Epidermal melanocyte (primary cell): ENCODE data around the gene TENT4A.
"Not testable (repeated sequence)": the region's sequence is repeated elsewhere in the genome, so short reads cannot be mapped to it uniquely, and the experiment has no call there.

ENCODE experiments used
- DNase-seq: peaks from one replicate; pipeline ENCODE4 v3.0.0; 2011; ENCODE audit warnings: low spot score; ENCODE audit not compliant: insufficient read length

TENT4A gene

DNA sequence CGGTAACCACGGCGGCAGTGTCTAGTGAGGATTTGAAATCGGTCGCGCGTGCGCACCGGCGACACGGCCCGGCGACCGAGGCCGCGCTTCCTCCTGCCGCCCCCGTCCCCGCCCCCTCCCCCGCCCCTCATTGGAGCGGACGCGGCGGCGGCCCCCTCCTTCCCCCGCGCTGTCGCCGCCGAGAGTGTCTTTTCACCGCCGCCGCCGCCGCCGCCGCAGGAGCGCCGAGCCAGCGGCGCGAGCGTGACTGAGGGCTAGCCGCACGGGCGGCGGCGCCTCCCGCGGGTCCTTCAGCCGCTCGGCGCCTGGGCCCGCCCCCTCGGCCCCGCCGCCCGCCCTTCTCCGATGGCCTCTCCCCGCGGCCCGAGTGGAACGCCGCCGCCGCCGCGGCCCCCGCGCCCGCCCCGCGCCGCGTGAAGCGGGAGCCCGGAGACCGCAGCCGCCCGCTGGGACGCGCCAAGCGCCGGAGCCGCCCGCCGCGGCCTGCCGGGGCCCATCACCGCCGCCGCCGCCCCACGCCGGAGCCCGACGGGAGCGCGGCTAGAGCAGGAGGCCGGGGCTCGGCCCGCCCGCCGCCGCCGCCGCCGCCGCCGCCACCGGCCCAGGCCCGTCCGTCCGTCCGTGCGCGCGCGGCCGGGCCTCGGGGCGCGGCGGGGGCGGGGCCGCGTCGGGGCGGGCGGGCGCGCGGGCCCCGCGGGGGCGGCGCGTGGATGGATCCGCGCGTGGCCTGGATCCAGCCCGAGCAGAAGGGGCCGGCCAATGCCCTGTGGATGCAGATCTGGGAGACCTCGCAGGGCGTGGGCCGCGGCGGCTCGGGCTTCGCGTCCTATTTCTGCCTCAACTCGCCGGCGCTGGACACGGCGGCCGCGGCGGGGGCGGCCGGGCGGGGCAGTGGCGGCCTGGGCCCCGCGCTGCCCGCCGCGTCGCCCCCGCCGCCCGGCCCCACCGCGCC is at the start of gene TENT4A:
TSS of gene TENT4A (plus strand) at position 159 of the 952 bp plus-strand sequence. CDS start at position 711, 552 bp downstream.
- no peak for DNase-seq

DNA sequence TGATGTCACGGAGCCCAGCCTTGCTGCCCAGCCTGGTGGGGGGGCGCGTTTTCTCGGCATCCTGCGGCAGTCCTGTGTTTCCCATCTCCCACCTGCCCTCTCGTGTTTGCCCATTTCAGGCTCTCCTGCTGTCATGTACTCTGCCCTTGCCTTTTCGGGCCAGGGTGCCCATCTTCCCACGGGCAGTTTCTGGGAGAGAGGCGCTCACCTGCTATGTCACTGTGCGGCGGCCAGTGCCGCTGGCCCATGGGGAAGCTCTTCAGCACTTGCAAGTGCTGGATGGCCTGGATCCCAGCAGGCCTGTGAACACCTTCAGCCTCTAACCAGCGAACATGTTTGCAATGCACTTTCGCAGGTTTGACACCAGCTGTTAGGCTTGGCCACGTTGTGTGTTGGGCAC is 46.5 kb upstream of the TENT4A start:
- DNase-seq = no peak

DNA sequence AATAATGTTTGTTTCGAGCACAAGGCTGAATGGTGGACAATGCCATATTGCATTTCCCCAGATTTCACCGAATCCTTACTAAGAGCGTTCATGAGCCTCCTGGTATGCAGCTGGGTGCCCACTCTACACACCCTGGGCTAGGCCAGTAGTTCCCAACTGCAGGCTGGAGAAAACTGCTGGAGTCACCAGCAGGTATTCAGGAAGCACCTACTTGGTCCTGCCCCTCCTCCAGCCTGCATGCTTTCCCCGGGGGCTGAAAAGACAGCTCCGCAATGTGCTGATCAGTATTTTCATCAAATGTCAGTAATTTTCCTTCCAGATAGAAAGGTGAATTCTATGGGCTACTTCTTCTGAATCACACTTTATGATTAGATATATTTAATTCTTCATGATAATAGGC is 45.6 kb upstream of the TENT4A start:
- DNase-seq = no peak

DNA sequence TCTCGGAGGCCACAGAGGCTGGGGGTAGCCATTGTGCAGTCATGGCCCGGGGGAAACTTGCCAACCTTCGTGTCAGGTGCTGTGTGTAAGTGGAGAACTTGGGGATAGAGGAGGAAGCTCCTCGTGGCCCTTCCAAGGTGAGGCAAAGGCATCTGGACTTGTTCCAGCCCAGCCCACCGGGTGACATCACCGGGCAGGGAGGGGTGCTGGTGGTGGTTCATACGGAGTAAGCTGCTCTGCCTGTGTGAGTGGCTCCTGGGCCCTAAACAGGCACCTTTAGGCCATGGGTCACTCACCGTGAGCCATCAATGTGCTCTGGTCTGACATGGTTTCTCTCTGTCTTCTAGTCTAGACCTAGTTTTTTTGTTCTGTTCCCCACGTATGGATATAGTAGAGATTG is 44.5 kb upstream of the TENT4A start:
- DNase-seq = not testable (repeated sequence)

DNA sequence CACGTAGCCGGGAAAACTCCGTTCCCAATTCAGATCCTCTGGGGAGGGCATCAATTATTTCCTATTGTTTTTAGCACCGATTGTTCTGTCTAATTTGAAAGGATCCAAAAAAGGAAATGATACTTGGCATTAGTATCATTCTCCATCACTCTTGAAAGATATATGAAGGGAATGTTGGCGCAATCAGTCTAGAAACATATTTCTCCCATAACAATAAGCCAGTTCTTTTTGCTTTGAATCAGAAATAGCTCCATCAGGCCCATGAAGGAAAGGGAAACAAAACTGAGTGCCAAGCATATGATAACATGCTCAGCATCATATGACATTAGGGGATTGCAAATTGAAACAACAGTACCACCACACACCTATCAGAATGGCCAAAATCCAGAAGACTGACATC is 40.2 kb upstream of the TENT4A start:
- no peak for DNase-seq

DNA sequence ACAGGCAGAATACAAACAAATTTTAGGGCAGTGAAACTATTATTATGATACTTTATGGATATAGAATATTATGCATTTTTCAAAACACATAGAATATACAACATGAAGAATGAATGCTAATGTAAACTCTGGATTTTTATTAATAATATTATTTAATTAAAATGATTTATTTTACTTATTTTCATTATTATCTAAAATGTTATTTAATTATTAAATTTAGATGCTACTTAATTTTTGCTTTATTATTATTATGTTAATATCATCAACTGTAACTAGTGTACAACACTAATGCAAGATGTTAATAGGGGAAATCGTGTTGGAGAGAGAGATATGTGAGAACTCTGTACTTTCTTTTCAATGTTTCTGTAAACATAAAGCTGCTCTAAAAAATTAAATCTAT is 39.3 kb upstream of the TENT4A start:
- DNase-seq = no peak

DNA sequence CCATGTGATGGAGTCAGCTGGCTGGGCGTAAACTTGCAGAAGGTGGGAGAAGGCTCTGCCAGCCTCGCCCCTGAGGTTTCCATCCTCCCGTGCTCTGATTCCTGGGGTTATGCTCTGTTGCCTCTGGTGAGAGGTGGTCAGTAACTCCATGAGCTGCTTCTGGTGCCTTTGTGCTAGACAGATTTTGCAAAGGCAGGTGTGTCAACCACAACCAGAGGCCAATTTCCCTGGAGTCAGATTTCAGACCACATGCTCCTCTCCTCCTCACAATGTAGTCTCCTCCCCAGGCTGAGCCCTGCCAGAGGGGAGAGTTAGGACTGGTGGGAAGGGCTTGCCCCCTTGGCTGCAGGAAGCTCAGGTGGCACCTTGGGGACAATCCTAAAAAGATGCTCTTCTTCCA is 38.8 kb upstream of the TENT4A start:
- no peak for DNase-seq

DNA sequence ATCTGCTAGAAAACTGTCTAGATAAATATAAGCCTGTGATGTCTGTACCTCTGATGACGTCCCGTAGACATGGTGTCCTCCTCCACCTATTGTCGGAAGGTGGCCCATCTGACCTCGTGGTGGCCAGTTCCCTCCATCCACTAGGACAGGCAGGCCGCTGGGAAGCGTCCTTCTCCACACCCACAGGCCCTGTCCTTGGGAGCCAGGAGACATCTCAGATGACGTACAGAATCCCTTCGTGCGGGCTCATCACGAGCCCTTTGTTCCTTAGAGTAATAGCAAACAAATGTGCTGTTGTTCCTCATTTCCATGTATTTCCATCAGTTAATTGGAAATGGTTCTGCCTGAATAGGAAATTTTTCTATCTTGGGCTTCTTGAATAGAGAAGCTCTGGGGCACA is 38.3 kb upstream of the TENT4A start:
- DNase-seq = no peak

DNA sequence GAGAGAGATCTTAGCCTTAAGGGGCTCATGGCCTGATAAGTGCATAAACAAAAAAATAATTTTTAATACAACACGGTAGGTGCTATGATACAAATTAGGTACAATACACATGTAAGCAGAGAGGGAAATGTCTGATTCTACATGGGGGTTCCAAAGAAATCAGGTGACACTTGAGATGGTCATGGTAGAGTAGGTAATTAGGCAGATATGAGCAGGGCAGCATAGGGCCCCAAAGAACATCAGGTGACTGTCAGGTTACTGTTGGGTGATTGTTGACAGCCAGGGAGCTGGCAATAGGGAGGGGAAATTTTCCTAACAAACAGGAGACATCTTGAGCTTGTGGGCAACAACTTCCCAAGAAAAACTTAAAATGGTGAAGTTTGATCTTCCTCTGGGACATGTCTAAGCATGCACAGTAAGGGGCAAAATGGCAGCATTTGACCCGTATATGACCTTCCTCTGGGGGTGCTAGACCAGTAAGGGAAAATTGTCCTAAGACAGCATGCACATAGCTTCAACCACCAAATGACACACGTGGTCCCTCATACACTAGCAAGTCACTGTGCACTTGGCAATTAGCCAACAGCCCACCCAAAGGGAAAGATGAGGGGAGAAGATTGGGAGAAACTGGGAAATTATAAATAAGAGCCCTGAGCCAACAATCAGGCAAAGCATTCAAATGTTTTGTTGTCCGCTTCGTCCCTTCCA is 37.3 kb upstream of the TENT4A start:
- DNase-seq = no peak

DNA sequence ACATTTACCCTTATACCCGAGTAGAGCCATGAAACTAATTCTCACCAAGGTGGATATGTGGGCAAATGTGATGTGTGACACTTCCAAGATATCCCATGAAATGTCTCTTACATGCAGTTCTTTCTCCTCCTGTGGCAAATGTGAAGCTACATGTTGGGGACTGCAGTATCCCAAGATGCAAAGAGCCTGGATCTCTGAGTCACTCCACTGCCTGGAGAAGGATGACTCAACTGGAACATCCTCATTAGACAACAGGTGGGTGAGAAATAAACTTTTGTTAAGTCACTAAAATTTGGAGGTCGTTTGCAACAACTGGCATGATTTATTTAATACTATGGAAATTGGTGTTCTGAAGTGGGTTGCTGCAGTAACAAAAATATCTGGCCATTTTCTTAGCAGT is 36.5 kb upstream of the TENT4A start:
- no peak for DNase-seq

DNA sequence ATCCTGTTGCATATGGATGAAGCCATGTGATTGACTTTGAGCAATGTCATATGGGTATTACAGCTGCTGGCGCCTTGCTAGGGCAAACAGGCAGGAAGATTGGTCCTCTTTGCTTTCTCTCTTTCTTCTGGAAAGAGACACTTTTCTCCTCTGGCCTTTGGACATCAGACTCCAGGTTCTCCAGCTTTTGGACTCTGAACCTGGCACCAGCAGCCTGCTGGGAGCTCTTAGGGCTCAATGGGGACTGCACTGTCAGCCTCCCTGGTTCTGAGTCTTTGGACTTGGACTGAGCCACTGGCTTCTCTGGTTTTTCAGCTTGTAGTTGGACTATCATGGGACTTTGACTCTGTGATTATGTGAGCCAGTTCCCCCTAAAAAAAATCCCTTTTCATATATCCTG is 34.8 kb upstream of the TENT4A start:
- no peak for DNase-seq

DNA sequence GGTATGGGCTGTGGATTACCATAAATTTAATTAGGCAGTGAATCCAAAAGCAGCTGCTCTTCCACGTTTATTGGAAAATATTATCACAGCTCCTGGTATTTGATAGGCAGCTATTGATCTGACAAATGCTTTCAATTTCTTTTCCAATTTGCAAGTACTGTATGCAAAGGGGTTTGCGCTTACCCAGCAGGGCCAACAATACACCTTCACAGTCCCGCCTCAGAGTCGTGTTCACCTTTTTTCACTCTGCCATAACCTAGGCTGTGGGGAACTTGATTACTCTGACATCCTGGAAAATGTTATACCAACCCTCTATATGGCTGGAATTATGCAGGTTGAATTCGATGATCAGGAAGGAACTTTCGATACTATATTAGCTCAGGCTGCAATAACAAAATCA is 32.3 kb upstream of the TENT4A start:
- no peak for DNase-seq

DNA sequence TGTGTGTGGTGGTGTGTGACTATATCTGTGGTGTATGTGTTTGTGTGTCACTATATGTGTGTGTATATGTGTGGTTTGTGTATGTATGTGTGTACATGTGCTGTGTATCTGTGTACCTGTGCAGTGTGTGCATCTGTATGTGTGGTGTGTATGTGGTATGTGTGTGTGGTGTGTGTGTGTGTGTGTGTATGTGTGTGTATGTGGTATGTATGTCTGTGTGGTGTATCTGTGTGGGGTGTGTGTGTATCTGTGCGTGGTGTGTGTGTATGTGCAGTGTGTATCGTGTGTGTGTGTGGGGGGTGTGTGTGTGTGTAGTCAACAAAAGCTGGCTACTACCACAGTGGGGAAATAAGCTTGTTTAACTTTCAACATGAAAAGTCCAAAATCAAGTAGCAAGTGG is 31.6 kb upstream of the TENT4A start:
- DNase-seq = no peak

DNA sequence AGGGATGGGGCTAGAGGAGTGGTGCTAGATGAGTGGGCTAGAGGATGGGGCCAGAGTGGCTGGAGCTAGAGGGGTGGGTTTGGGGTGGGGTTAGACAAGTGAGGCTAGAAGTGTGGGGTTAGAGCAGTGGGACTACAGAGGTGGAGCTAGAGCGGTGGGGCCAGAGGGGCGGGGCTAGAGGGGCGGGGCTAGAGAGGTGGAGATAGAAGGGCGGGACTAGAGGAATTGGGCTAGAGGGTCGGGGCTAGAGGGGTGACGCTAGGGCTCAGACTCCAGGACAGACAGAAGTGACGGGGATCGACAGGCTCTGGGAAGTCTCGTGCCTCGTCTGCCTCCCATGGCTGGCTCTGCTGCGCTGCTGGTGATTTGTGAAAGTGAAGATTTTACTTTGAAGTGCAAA is 31.0 kb upstream of the TENT4A start:
- no peak for DNase-seq

DNA sequence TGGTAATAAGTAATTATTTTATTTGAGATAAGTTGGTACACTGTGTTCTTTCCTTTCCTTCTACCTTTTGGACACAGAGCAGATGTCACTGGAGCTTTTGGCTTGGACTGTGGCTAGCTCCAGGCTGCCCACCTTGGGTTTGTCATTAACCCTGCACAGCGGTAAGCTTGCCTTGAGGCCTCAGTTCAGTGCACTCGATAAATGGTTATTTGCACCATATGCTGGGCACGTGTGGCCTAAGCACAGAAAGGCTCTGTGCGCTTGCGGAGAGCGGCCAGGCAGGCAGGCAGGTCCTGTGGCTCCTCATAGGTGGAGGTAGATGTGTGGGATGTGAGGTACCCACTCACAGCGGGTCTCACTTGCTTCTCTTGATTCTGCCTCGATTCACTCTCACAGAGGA is 30.0 kb upstream of the TENT4A start:
- no peak for DNase-seq

DNA sequence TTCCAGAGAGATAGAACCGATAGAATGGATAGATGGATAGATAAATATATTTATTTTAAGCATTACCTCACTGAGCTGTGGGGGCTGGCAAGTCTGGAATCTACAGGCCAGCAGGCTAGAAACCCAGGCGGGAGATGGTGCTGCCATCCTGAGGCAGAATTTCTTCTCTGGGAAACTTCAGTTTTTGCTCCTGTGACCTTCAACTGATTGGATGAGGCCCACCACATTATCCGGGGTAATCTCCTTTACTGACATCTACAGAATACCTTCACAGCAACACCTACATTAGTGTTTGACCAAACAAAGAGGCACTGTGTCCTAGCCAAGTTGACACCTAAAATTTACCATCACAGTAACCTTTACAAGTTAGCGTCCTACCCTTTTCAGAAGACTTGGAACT is 29.2 kb upstream of the TENT4A start:
- no peak for DNase-seq

DNA sequence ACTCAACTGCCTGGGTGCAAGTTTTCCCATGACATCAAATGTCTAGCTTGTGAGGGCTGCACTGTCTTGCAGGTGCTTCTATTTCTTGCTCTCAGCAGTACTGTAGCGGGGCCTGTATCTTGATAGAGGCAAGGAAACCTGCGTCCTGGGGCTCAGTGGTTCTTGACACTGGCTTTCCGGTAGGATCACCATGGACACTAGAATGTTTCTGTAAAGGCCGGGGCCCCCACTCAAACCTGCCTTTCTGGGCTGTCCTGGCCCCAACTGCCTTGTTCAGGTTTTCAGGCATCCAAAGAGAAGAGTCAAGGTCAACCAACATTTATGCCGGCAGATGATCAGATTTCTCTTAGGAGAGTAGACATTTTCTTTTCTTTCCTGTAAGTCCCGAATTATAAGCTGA is 26.7 kb upstream of the TENT4A start:
- no peak for DNase-seq

DNA sequence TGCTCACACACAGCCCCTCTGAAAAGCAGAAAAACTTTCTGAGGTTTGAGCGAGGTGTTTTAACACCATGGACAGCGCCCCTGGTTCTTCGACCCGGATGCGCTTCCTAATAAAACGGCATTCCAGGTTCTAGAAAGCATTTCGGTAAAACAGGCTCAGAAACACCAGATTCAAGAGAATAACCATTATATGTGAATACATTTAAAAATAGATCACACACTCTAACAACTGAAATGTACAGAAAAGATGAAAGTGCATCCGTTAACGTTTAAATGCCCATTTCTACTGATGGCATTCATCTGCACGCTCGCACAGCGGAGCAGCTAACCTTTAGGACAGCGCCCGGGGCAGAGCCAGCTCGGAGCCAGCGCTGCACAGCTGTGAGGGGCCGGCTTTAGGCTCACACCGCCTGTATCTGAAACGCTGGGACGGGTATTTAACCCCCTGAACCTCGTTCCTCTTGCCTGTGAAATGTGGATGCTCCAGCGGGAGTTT is 26.3 kb upstream of the TENT4A start:
- DNase-seq = no peak

DNA sequence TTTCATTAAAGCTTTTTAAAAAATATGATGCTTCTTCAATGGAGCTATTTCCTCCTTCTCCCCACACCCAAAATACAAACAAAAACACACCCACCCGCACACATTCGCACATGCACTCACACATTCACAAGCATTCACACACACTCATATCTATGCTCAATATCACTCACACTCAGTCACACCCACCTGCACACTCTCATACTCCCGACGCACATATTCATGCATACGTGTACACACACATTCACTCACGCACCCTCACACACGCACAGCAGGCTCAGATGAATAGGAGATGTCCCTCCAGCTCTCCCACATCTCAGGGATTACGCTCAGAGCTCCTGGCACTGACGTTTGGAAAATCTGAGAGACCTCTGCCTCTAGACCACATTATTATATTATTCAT is 25.7 kb upstream of the TENT4A start:
- DNase-seq = no peak

DNA sequence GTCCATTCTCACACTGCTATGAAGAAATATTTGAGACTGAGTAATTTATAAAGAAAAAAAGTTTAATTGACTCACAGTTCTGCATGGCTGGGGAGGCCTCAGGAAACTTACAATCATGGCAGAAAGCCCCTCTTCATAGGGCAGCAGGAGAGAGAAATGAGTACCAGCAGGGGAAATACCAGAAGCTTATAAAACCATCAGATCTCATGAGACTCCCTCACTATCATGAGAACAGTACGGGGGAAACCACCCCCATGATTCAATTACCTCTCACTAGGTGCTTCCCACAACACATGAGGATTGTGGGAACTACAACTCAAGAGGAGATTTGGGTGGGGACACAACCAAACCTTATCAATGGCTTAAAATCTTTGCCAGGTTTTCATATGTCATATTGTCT is 20.3 kb upstream of the TENT4A start:
- DNase-seq = no peak

DNA sequence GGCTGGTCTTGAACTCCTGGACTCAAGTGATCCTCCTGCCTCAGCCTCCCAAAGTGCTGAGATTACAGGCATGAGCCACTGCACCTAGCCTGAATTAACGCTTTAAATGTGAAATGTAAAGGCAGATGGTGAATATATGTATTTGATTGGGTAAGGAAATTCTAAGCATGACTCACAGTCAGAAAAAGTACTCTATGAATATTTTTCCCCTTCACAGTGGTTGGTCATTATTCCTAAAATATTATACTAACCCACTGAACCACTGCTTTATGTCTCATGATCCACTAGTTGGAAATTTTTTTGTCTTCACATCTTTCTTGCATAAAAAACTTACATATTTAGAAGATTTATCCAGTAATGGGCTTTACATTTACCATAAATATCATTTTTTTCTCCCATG is 14.5 kb upstream of the TENT4A start:
- DNase-seq = no peak

DNA sequence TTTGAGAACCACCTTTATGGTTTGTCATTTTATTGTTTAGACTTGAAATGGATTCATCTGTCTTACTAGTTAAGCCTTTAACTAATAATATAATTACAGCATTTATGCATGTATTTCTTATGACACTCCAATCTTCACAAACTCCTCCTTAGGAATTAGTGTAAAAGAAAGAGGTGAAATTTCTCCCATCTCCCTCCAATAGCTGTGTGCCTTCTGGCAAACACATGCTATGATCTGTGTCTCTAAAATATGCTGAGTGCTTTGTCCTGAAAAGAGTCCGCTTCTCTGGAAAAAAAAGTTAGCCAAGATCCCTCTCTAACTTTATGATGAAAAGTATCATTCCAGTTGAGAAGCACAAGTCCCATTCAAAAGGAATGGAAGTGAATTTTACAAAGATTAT is 13.9 kb upstream of the TENT4A start:
- no peak for DNase-seq
